ENCODE data around the gene HSPB8. TPM values are rescaled to one million over a fixed set of nuclear protein-coding genes. Genes with fewer than 3 reads are reported as not detected.

HSPB8 gene
- total RNA-seq, 2 experiments from 2014 or later: not detected

DNA sequence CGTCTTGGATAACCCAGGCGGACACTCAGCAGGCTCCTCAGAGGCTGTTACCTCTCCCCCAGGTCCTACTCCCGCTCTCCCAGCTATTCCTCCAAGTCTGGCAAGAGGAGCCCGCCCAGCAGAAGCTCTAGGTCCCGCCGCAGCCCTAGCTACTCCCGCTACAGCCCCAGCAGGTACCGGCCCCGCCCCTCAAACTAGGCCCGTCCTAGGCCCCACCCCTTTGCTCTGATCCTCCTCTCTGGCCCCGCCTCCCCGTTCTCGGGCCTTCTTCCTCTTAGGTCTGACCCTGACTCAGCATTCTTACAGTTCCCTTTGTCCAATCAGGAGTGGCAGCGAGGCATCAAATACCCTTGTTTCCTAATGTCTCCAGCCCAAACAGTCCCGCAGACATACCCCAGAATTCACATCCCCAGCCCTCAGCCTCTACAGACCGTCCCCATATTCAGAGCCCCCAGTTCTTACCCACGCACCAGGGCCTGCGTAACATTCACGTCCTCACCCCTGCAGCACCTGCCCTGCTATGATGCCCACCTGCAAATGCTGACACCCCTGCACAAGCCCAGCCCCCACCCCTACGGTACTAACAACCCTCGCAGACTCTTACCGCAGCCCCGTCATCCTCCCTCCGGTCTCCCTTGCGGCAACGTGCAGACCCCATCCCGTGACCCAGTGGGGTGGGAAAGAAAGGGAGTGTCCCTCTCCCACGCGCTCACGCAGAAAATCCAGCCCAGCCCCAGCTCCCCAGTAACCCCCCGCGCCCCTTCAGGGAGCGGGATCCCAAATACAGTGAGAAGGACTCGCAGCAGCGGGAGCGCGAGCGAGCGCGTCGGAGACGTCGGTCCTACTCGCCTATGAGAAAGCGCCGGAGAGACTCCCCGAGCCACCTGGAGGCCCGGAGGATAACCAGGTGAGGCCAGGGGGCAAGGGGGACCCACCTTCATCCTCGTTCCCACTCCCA is 25.0 kb upstream of the HSPB8 start:
- ATAC-seq: peak; percentile 75
- intact Hi-C loops (cut with DNase I, micrococcal nuclease): no loop called here
- H3K27me3 Mint-ChIP-seq: peaks cover 21% of the 10 kb centered on the region

DNA sequence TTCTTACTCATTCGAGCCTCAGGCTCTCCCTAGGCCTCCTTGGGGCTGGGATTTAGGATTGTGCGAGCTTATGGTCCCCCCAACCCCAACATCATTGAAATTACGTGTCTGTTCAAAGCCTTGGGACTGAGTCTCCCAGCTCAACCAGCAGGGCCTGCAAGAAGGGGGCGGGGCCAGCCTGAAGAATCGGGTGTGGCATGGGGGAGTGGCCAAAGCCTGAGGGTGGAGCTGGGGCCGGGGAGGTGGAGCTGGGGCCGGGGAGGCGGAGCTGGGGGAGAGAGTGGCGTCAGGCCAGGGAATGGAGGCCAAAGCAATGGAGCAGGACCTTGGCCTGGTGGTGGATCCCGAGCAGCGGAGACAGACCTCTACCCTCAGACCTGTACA is 24.3 kb upstream of the HSPB8 start:
- DNase-seq: peak; percentile 33
- ATAC-seq: no peak
- ChIA-PET POLR2A (no interaction called here), CTCF (no interaction called here)
- intact Hi-C loops (cut with DNase I, micrococcal nuclease): no loop called here
- Mint-ChIP-seq H3K9me3 (ENCODE audit: low read depth) (peaks cover 9% of the 10 kb centered on the region), H3K4me3 (no peak overlapping the region), H3K36me3 (ENCODE audit: low read depth) (no peaks in the 10 kb centered on the region), H3K27me3 (peaks cover 21% of the 10 kb centered on the region), H3K27ac (no peak overlapping the region), H3K4me1 (peaks cover 3% of the 10 kb centered on the region)

More for the DNA sequence above, 25.0 kb upstream of the HSPB8 start:
- Mint-ChIP-seq H3K4me3 (no peak overlapping the region), H3K27ac (no peak overlapping the region), H3K9me3 (ENCODE audit: low read depth) (peaks cover 9% of the 10 kb centered on the region), H3K36me3 (ENCODE audit: low read depth) (no peaks in the 10 kb centered on the region), H3K4me1 (peaks cover 3% of the 10 kb centered on the region)
- ChIA-PET CTCF (no interaction called here), POLR2A (no interaction called here)
- DNase-seq: peak; percentile 55

DNA sequence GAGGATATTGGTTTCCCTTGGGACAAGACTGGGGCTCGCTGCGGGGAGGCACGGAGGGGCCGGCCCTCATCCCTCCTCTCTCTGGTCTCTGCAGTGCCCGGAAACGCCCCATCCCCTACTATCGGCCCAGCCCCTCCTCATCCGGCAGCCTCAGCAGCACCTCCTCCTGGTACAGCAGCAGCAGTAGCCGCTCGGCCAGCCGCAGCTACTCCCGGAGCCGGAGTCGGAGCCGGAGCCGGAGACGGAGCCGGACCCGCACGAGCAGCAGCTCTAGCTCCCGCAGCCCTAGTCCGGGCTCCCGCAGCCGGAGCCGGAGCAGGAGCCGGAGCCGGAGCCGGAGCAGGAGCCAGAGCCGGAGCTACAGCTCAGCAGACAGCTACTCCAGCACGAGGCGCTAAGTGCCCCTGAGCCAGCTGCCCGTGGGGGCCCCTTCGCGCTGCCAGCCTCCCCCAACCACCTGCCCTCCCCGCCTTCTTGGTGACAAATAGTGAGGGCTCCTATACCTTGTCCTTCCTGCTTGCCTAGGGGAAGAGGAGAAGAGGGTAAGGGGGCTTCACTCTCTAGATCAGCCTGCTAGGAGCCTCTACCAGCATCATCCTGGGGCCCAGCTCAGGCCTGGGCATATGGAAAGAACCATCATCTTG is 22.2 kb upstream of the HSPB8 start:
- peaks cover 9% of the 10 kb centered on the region for H3K9me3 Mint-ChIP-seq (ENCODE audit: low read depth)
- no peak overlapping the region for H3K27ac Mint-ChIP-seq
- peaks cover 20% of the 10 kb centered on the region for H3K27me3 Mint-ChIP-seq
- no peak overlapping the region for H3K4me3 Mint-ChIP-seq
- intact Hi-C loops (cut with DNase I, micrococcal nuclease): no loop called here
- H3K4me1 Mint-ChIP-seq: peaks cover 3% of the 10 kb centered on the region
- CTCF ChIA-PET: no interaction called here
- POLR2A ChIA-PET: no interaction called here
- ATAC-seq: no peak
- no peaks in the 10 kb centered on the region for H3K36me3 Mint-ChIP-seq (ENCODE audit: low read depth)
- DNase-seq: no peak

DNA sequence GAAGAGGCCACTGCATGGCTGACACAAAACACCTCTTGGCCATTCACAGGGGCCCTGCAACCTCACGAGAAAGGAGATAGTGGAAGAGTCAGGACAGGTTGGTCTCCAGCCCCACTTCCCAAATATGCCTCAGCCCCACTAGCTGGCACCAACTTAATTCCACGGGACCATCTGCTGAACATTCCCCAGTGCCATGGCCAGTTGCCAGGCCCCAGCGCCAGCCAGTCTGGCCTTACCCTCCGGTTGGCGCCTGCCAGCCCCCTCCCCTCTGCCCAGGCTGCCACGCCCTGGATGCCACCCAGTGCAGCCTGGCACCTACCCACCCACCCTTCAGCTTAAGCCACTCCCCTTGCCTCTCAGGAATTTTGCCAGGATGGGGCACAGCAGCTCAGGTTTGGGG is 21.2 kb upstream of the HSPB8 start:
- CTCF ChIA-PET: interaction anchor here (0.6 kb wide), 1 partner anchor 615 kb away, joined by 5 read pairs; no protein-coding TSS in a partner anchor
- Mint-ChIP-seq H3K4me3 (no peak overlapping the region), H3K36me3 (ENCODE audit: low read depth) (no peaks in the 10 kb centered on the region)

DNA sequence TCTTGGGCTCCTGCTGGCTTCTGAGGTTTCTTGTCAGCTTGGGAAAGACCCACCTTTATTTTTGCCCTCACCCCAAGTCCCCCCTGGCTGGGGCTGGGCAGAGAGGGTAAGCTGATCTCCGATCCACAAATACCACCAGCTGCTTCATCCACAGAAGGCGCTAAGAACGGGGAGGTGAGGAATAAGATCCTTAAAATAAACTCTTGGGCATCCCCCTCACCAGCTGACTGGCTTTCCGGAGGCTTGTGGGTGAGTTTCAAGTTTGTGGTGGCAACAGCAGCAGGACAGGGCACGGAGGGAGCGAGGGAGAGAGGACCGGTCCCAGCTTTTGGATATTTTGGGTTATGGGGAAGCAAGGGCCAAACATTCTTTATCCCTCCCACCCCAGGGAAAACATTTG is 20.8 kb upstream of the HSPB8 start:
- Mint-ChIP-seq H3K4me1 (peaks cover 3% of the 10 kb centered on the region), H3K9me3 (ENCODE audit: low read depth) (peaks cover 5% of the 10 kb centered on the region), H3K27me3 (peaks cover 13% of the 10 kb centered on the region), H3K27ac (no peak overlapping the region), H3K4me3 (no peak overlapping the region), H3K36me3 (ENCODE audit: low read depth) (no peaks in the 10 kb centered on the region)
- no peak for DNase-seq
- intact Hi-C loops (cut with DNase I, micrococcal nuclease): no loop called here
- ChIA-PET CTCF (interaction anchor here (0.6 kb wide), 1 partner anchor 615 kb away, joined by 5 read pairs; no protein-coding TSS in a partner anchor), POLR2A (no interaction called here)
- no peak for ATAC-seq

More for the DNA sequence above, 21.2 kb upstream of the HSPB8 start:
- POLR2A ChIA-PET: no interaction called here
- intact Hi-C loops (cut with DNase I, micrococcal nuclease): no loop called here
- Mint-ChIP-seq H3K4me1 (peaks cover 3% of the 10 kb centered on the region), H3K27me3 (peaks cover 17% of the 10 kb centered on the region), H3K27ac (no peak overlapping the region), H3K9me3 (ENCODE audit: low read depth) (peaks cover 7% of the 10 kb centered on the region)
- no peak for ATAC-seq
- DNase-seq: no peak

DNA sequence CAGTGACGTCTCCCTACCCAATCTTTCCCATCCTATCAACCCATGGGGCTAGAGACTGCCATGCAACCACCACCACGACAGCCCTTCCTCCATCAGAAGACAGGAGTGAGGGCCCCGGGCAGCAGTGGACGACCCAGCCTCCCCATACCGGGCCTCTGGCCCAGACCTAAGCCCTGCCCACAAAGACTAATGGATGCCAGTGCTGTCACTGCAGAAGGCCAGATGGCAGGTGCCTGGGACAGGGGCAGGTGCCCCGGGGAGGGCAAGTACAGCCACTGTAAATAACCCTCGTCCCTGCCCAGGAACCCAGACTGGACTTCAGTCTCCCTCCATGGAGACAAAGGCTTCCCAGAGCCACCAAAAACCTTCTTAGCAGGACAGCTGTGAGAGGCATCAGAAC is 20.3 kb upstream of the HSPB8 start:
- Mint-ChIP-seq H3K4me3 (no peak overlapping the region), H3K27me3 (peaks cover 11% of the 10 kb centered on the region), H3K36me3 (ENCODE audit: low read depth) (no peaks in the 10 kb centered on the region), H3K27ac (no peak overlapping the region), H3K9me3 (ENCODE audit: low read depth) (peaks cover 5% of the 10 kb centered on the region), H3K4me1 (peaks cover 3% of the 10 kb centered on the region)
- ChIA-PET CTCF (interaction anchor here (0.6 kb wide), 1 partner anchor 615 kb away, joined by 5 read pairs; no protein-coding TSS in a partner anchor), POLR2A (no interaction called here)
- intact Hi-C loops (cut with DNase I, micrococcal nuclease): no loop called here
- ATAC-seq (no peak), DNase-seq (no peak)

DNA sequence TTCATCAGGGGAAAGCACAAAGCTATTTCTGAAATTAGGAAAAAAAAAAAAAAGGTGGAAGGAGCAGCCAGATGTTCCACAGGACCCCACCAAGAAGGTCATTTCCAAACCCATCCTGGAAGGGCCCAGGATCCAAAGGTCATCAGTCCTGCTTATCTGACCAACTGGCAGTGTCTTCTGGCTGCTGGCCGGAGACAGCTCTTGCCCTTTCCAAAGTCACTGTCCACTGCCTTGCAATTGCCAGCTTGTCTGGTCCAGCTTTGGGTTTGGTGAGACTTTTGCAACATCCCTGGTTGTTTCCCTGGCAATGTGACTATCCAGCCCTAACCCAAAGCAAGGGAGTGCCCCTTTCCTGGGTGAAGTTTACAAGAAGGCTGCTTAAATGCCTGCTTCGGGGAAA is 18.9 kb upstream of the HSPB8 start:
- H3K4me3 Mint-ChIP-seq: no peak overlapping the region
- H3K27ac Mint-ChIP-seq: no peak overlapping the region
- ATAC-seq (no peak), DNase-seq (no peak)
- intact Hi-C loops (cut with DNase I, micrococcal nuclease): no loop called here
- H3K9me3 Mint-ChIP-seq (ENCODE audit: low read depth): no peaks in the 10 kb centered on the region
- H3K4me1 Mint-ChIP-seq: no peaks in the 10 kb centered on the region
- POLR2A ChIA-PET: no interaction called here
- CTCF ChIA-PET: no interaction called here
- H3K27me3 Mint-ChIP-seq: peaks cover 3% of the 10 kb centered on the region
- no peaks in the 10 kb centered on the region for H3K36me3 Mint-ChIP-seq (ENCODE audit: low read depth)

DNA sequence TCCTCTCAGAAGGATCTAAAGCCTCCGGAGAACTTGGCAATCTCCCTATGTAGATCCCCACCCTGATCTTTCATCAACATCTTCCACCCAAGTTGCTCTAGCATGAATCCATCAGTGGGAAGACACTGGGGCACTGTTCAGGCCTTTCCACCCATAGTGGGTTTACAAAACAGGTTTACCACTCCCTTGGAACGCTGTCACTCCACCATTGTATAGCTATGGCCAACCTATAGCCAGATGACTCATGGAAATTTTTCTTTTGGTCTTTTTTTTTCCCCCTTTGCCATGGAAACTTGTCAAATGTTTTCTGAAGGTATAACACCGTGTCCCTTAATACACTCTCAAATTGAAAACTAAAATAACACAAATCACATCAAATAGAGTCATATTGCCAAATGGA is 10.8 kb upstream of the HSPB8 start:
- Mint-ChIP-seq H3K4me3 (no peak overlapping the region), H3K27me3 (peaks cover 6% of the 10 kb centered on the region), H3K9me3 (ENCODE audit: low read depth) (peaks cover 2% of the 10 kb centered on the region), H3K27ac (no peak overlapping the region), H3K4me1 (no peaks in the 10 kb centered on the region), H3K36me3 (ENCODE audit: low read depth) (no peaks in the 10 kb centered on the region)
- ATAC-seq (no peak), DNase-seq (no peak)
- POLR2A ChIA-PET: no interaction called here
- CTCF ChIA-PET: no interaction called here
- intact Hi-C loops (cut with DNase I, micrococcal nuclease): no loop called here

DNA sequence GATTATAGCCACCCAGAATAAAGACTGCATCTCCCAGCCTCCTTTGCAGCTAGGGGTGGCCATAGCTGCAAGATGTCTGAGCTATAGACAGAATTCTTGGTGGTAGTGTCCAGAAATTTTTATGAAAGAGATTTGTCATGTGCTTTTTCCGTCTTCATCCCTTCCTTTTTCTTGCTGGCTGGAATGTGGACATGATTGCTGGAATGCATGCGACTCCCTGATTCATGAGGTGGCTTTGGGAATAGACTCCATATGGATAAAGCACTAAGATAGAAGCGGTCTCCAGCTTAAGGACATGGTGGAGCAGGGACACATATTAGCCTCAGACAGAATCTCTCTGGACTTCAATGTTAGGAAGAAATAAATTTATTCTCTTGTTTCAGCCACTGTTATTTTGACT is 10.0 kb upstream of the HSPB8 start:
- Mint-ChIP-seq H3K4me3 (no peak overlapping the region), H3K4me1 (no peaks in the 10 kb centered on the region), H3K27ac (no peak overlapping the region), H3K9me3 (ENCODE audit: low read depth) (peaks cover 2% of the 10 kb centered on the region), H3K36me3 (ENCODE audit: low read depth) (no peaks in the 10 kb centered on the region), H3K27me3 (peaks cover 6% of the 10 kb centered on the region)
- CTCF ChIA-PET: no interaction called here
- intact Hi-C loops (cut with DNase I, micrococcal nuclease): no loop called here
- POLR2A ChIA-PET: no interaction called here
- no peak for DNase-seq
- ATAC-seq: no peak

DNA sequence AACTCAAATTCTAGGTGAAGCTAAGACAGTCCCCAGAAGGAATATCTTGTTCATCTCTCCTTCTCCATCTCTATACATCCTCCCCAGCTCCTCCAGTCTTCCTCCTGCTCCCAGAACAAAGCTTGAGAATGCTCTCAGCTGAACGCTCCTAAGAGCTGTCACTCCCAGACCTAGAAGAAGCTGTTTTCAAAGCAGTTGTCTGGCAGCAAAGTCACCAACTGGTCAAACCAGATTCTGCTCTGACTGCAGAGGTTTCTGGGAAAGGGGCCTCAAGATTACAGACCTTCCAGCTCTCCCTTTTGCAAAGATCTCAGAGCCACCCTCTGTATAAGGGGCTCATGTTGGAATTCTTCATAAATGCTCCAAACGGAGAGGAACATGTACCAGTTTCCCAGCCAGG is 9.6 kb upstream of the HSPB8 start:
- DNase-seq (no peak), ATAC-seq (no peak)
- Mint-ChIP-seq H3K4me1 (no peaks in the 10 kb centered on the region), H3K27me3 (peaks cover 5% of the 10 kb centered on the region), H3K9me3 (ENCODE audit: low read depth) (peaks cover 2% of the 10 kb centered on the region), H3K4me3 (no peak overlapping the region), H3K27ac (no peak overlapping the region), H3K36me3 (ENCODE audit: low read depth) (no peaks in the 10 kb centered on the region)
- intact Hi-C loops (cut with DNase I, micrococcal nuclease): no loop called here
- ChIA-PET POLR2A (no interaction called here), CTCF (no interaction called here)

DNA sequence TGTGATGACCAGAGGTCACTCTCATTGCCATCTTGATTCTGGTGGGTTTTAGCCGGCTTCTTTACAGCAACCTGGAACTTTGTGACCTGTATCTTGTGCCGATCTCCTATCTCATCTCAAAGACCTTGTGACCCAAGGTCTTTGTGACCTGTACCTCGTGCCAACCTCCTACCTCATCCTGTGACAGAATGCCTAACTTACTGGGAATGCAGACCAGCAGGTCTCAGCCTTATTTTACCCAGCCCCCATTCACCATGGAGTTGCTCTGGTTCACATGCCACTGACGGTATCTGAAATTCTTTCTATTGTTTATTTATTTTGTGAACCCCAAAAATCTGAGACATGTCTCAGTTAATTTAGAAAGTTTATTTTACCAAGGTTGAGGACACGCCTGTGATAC is 7.4 kb upstream of the HSPB8 start:
- Mint-ChIP-seq H3K27me3 (peaks cover 6% of the 10 kb centered on the region), H3K4me3 (no peak overlapping the region), H3K4me1 (no peaks in the 10 kb centered on the region), H3K36me3 (ENCODE audit: low read depth) (no peaks in the 10 kb centered on the region), H3K9me3 (ENCODE audit: low read depth) (peaks cover 2% of the 10 kb centered on the region), H3K27ac (no peak overlapping the region)
- ATAC-seq: no peak
- intact Hi-C loops (cut with DNase I, micrococcal nuclease): no loop called here
- POLR2A ChIA-PET: no interaction called here
- CTCF ChIA-PET: no interaction called here
- no peak for DNase-seq
